SW480 (cell line): Measurements from ENCODE around the gene NAV1.

Experiments used
- DNase-seq: peaks from one replicate; pipeline ENCODE4 v3.0.0-alpha.2; 2016; ENCODE audit warnings: low spot score

Gene NAV1

GRCh38 chr1:201503397-201504176 is 35.3 kb upstream of the NAV1 start:
- no peak for DNase-seq

- DNase-seq: no peak
Measured at GRCh38 chr1:201504179-201504631, 34.7 kb upstream of the NAV1 start.

- no peak for DNase-seq
Measured at GRCh38 chr1:201504799-201505502, 34.0 kb upstream of the NAV1 start.

- DNase-seq: no peak
Measured at GRCh38 chr1:201505503-201505890, 33.4 kb upstream of the NAV1 start.

- no peak for DNase-seq
Measured at GRCh38 chr1:201506092-201506491, 32.8 kb upstream of the NAV1 start.

GRCh38 chr1:201506557-201507359 is 32.2 kb upstream of the NAV1 start, which contains the start of gene CSRP1:
Gene CSRP1 (minus strand): TSS chr1:201507123. CDS start chr1:201496303, 10,820 bp downstream.
- DNase-seq: peak; percentile 78

- DNase-seq: no peak
Measured at GRCh38 chr1:201507360-201507675, 31.6 kb upstream of the NAV1 start.

- no peak for DNase-seq
Measured at GRCh38 chr1:201508809-201509208, 30.1 kb upstream of the NAV1 start.

GRCh38 chr1:201509601-201510374 is 29.1 kb upstream of the NAV1 start:
- no peak for DNase-seq

- DNase-seq: no peak
Measured at GRCh38 chr1:201510734-201511133, 28.2 kb upstream of the NAV1 start.

GRCh38 chr1:201511396-201511940 is 27.5 kb upstream of the NAV1 start:
- DNase-seq: no peak

GRCh38 chr1:201511941-201512539 is 26.9 kb upstream of the NAV1 start:
- no peak for DNase-seq

GRCh38 chr1:201513498-201514243 is 25.3 kb upstream of the NAV1 start:
- no peak for DNase-seq

- no peak for DNase-seq
Measured at GRCh38 chr1:201514466-201514865, 24.5 kb upstream of the NAV1 start.

- no peak for DNase-seq
Measured at GRCh38 chr1:201515062-201515750, 23.7 kb upstream of the NAV1 start.

- DNase-seq: no peak
Measured at GRCh38 chr1:201515895-201516294, 23.0 kb upstream of the NAV1 start.

- no peak for DNase-seq
Measured at GRCh38 chr1:201516511-201517127, 22.3 kb upstream of the NAV1 start.

GRCh38 chr1:201517631-201518030 is 21.3 kb upstream of the NAV1 start:
- no peak for DNase-seq

GRCh38 chr1:201518071-201518470 is 20.9 kb upstream of the NAV1 start:
- no peak for DNase-seq
